ENCODE results near the gene ZNF318.

ZNF318 gene

DNA sequence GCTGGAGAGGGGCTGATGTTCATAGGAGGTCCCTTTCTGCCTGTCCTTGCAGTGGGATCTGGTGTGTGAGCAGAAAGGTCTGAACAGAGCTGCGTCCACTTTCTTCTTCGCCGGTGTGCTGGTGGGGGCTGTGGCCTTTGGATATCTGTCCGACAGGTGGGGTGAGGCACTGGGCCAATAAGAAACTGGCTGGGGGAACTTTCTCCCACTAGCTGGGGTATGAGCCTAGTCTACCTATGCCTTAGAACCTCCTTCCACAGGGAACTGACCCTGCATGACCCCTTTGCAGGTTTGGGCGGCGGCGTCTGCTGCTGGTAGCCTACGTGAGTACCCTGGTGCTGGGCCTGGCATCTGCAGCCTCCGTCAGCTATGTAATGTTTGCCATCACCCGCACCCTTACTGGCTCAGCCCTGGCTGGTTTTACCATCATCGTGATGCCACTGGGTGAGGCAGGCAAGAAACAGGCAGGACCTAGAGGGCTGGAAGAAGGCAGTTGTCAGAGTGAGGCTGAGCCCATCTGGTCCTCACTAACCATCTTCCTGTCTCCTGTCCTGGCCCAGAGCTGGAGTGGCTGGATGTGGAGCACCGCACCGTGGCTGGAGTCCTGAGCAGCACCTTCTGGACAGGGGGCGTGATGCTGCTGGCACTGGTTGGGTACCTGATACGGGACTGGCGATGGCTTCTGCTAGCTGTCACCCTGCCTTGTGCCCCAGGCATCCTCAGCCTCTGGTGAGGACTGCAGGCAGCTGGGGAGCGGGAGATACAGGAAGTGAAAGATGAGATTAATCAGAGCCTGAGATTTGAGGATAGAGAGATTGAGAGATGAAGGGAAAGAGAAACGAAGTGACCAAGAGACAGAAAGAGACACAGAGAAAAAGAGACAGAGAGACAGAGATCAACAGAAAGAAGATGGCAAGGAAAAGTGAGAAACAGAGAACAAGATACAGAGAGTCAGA is 69.8 kb downstream of the ZNF318 start:
- DNase-seq (ENCODE audit: low read depth), result no peak

DNA sequence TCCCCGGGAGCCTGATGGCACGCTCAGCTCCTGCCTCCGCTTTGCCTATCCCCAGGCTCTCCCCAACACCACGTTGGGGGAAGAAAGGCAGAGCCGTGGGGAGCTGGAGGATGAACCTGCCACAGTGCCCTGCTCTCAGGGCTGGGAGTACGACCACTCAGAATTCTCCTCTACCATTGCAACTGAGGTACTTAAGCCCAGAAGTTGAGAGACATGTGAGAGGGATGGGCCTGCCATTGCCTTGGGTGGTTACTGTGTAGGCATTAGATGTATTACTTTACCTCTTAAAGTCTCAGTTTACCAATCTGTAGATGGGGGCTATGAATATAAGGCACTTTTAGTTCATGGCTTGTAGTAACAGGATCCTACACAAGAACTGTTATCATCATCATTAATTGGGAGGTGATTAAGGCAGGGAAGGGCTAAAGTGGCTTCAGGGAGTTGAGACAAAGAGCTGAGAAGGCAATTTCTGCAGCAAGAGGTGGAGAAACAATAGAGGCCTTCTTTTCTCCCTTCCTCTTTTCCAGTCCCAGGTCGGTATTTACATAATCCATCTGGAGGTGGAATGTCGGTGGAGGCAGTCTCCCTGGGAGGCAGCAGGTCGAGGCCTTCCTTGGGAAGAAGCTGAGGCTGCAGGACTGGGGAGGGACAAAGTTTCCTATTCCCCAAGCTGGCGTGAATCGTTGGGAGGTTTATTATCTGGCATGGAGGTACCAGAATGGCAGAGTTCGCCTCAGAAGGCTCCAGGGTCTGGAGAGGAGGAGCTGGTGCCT is 70.7 kb downstream of the ZNF318 start:
- DNase-seq (ENCODE audit: low read depth), result no peak

DNA sequence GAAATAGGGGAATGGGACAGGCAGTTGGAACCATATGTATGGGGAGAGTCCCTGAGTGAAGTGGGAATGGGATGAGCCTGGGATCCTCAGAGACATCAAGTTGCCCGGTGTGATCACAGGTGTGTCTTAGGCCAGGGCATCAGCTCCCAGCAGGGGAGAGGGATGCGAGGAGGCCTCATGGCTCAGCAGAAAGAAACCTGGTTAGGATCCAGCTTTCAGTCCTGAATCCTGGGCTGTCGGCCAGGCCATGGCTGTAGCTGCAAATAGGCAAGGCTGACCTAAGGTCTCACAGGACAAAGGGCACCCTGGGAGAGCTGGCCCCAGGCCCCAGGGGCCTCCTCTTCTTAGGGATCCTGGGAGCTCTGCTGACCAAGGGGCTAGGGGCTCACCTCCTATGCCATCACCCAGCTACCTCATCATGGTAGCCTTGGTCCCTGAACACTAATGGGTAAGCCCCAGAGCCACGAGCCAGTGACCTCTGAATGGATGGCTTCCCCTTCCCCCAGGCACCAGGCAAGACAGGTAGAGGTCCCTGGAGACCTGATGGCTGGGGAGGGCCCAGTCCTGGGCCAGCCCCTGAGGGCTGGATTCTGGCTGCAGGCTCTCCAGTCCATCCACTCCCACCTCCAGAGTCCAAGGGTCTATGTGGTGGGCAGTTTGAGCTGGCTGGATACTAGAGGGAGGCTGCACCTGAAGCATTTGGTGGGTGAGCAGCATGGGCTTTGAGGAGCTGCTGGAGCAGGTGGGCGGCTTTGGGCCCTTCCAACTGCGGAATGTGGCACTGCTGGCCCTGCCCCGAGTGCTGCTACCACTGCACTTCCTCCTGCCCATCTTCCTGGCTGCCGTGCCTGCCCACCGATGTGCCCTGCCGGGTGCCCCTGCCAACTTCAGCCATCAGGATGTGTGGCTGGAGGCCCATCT is 71.5 kb downstream of the ZNF318 start, which contains the start of gene SLC22A7:
TSS of gene SLC22A7 (plus strand) at position 617 of the 921 bp plus-strand sequence. CDS start at position 716, 99 bp downstream.
- DNase-seq (ENCODE audit: low read depth), result no peak

DNA sequence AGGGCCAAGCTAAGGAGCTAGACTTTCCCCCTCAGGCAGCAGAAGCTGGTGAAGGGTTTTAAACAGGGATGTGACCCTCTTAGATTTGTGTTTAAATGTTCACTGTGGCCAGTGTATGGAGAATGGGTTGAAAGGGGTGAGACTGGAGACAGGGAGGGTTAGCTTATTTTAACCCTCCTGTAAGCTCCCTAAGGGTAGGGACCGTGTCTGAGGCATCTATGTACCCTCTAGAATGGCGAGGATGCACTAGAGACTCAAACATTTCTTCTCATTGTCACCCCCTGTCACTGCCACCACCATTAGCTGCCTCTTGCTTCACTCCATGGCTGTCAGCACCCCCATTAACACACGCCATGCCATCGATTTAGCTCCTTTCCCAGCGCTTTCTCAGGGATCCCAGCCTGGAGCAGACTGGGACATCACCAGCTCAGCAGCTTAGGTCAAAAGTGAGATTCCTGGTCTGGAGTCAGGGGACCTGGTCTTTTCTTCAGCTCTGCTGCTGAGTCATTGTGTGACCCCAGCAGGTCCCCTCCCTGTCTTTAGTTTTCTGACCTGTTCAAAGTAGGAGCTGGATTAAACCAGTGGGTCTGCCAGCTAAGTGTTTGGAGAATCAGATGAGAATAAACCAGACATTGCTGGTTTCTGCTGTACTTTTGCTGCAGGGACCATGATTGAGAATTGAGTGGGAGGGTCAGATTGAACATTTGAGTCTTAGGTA is 72.5 kb downstream of the ZNF318 start:
- no peak for DNase-seq (ENCODE audit: low read depth)

DNA sequence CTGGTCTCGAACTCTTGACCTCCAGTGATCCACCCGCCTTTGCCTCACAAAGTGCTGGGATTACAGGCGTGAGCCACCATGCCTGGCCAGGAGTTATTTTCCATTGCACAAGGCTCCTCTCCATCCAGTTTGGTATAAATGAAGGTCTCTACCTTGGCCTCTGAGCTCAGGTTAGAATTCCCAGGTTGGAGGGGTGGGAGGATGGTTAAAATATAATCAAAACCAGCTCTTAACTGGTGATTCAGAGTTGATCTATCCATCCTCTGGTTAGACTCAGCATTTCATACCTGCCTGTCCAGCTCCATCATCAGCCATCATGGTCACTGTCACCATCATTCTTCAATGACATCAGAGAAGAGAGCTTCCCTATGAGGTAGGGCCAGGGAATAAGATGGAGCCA is 74.0 kb downstream of the ZNF318 start:
- DNase-seq (ENCODE audit: low read depth), result no peak

DNA sequence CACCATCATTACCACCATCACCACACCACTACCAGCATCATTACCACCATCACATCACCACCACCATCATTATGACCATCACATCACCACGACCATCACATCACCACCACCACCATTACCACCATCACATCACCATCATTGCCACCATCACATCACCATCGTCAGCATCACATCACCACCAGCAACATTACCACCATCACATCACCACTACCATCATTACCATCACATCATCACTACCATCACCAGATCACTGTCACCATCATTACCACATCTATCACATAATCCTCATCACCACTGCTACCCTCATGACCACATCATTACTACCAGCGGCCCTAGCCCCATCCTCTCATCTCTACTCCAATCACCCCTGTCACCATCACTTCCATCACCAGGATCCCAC is 74.9 kb downstream of the ZNF318 start:
- DNase-seq (ENCODE audit: low read depth), result no peak

DNA sequence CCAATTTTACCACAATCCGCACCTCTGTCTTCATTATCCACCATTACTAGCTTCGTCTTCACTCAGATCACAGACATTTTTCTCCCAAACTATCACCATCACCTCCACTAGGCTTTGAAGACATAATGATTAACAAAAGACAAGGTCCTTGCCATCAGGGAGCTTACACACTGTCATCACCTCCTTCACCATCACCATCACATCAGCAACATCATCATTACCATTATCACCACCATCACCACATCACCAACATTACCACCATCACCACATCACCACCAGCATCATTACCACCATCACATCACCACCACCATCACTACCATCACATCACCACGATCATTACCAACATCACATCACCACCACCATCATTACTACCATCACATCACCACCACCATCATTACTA is 75.7 kb downstream of the ZNF318 start:
- DNase-seq (ENCODE audit: low read depth), result no peak

DNA sequence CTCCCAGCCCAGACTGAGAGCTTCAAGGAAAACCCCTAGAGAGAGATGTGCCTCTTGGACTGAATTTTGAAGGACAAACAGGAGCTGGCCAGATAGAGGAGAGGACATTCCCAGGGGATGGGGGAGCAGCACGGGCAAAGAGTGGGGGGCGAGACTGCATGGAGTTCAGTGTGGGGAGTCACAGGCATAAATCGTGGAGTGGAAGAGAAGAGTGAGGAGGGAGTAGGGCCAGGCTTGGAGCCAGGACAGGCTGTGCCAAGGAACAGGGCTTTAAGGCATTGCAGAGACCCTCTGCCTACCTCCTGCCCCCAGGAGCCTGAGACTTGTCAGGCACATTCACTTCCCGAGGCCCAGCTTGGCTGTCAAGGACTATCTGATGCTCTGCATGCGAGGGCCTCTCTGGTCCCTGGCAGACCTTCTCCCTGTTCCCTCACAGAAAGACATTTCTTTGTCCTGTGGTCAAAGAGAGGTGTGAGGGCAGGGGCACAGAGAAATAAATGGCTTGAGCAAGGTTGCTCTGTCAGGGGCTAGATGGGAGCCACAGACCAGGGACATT is 76.6 kb downstream of the ZNF318 start:
- DNase-seq (ENCODE audit: low read depth), result no peak

DNA sequence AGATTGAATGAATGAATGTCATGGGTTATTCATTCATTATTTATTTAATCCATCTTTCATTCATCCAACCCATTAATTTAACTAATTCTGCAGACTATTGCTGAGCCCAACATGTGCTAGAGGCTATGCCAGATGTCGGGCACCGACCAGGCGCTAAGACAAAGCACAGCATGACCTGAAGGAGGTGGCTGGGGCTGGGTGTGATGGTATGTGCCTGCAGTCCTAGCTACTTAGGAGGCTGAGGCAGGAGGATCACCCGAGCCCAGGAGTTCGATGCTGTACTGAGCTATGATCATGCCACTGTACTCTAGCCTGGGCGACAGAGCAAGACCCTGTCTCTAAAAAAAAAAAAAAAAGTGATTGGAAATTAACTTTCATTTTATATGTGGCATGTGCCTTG is 77.1 kb downstream of the ZNF318 start:
- DNase-seq (ENCODE audit: low read depth), result no peak

DNA sequence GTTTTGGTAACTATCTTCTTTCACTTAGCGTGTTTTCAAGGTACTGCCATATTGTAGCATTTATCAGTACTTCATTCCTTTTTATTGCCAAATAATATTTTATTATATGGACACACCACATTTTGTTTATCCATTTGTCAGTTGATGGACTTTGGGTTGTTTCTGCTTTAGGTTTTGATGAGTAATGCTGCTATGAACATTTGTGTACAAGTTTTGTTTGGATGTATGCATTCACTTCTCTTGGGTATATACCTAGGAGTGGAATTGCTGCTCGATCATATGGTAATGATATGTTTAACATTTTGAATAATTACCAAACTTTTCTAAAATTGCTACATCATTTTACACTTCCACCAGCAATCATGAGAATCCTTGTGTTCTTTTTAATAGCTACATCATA is 77.7 kb downstream of the ZNF318 start:
- no peak for DNase-seq (ENCODE audit: low read depth)

DNA sequence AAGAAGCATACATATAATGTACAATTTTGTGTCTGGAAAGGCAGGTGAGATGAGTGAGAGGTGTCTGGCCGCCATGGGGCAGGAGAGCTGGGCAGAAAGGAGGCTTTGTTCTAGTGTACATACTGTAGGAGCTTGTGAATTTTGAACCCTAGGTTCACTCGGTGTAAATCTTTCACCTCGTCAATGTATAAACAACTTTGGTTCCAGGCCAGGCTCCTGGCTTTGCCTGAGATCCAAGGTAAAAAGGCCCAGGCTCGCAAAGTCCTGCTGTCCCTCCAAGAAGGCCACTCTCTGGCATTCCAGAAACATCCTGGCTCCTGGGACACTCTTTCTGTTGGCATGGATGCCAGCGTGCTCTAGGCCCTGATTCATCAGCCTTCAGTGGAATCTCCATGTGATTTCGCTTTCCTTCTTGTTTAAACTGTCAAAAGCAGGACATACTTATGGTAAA is 78.5 kb downstream of the ZNF318 start:
- no peak for DNase-seq (ENCODE audit: low read depth)

DNA sequence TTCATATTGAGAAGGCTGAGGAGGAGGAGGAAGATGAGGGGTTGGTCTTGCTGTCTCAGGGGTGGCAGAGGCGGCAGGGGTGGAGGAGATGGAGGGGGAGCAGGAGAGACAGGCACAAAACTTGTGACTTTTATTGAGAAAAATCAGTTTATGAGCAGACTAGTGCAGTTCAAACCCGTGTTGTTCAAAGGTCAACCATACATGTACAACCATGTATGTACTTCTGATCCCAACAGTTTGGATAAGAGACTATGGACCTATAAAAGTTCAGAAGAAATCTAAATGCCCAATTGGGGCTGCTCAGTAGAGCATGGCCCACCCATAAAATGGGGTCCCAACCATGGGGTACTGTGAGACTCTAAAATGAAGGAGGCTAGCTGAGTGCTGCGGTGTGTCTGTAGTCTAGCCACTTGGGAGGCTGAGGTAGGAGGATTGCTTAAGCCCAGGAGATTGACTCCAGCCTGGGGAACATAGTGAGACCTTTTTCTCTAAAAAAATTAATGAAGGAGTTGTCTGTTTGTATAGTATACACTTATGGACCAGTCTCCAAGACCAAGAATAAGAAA is 79.0 kb downstream of the ZNF318 start:
- DNase-seq (ENCODE audit: low read depth), result no peak

DNA sequence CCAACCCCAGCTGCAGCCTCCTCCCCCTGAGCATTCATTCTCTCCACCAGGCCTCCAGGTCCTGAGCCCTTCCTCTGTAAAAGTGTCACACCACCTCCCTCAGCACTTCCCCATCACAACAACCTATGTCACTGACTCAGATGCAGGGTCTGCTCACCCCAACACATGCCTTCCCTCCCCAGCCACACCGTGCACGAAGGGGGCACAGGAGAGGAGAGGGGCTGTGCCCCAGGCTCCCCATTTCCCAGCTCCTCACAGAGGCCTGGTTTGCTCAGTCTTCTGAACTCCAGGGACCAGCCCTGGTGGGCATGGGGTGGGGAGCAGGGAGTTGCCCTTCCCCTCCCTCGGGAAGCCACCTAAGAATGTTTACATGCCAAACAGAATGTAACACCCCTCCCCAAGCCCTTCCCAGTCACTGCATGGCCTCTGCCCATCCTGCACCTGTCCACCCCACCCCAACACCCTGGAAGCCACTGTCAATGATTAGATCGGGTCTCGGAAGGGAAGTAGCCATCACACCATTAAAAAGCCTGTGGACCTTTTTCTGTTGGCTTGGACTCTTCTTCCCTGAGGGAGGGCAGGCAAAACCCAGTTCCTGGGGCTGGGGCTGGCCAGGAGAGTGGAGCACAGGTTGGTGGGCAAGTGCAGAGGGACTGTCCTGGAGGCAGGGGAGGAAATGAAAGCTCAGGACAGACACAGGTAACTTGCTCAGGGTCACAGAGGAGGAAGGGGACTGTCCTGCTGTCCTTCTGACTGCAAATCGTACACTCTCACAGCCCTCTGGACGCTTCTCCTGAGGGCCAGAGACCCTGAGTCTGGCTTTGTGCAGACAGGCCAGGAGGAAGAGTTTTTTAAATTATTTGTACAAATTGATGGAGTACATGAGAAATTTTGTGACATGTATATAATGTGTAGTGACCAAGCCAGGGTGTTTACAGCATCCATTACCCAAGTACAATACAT is 81.4 kb downstream of the ZNF318 start:
- no peak for DNase-seq (ENCODE audit: low read depth)

DNA sequence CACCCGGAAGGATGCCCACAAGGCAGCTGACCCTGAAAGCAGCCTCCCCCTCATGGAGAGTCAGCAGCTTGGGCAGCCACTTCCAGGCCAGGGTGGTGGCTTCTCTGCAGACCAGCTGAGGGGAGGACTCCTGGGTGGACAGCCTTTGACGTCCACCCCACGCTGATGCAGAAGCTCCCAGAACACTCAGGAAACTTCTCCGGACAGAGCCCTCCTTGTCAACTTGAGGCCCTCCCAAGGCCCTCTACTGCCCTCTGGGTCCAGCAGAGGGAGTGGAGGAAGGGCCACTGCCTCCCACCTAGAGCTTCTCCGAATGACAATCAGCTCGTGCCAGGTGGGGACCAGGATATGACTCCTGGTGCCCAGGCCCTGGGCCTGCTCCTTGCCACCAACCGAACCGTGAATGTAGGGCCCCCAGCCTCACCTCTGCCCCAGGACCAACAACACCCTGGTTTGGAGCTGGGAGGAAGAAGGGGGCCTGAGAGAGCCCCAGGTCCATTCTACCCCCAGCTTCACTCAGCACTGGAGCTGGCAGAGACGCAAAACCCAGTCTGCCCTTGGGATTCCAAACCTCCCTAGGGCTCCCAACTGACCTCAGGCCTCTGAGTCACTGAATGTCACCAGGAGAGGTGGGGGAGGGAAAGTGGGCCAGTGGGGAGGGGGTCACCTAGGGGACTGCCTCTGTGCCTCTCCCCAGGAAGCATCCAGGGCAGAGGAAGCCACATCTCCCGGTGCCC is 82.3 kb downstream of the ZNF318 start:
- DNase-seq (ENCODE audit: low read depth), result no peak

DNA sequence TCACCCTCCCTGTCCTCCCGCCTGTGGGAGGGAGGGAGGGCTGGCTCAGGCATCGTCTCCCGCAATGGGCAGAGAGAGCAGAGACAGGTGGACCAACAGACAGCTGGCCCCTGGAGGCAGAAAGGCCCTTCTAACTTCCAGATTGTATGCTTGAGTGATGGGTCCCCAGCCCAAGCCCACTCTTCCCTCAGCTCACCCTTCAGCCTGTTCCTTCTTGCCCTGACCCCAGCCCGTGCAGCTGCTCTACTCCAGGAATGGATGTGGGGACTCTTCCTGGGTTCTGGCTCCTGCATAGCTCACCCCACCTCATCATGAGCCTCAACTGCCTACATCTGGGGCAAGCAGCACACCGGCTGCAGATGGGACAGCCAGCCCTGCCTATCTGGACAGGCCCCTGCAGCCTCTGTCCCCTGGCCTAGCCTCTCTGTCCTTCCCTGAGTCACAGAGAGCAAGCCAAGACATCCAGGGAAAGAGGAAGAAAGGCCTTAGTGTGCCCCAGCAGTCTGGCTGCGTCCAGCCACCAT is 82.9 kb downstream of the ZNF318 start:
- DNase-seq (ENCODE audit: low read depth), result no peak

Data from GM04503 (cell line).